Activated naive CD8-positive, alpha-beta T cell treated with anti-CD3 and anti-CD28 coated beads, Interleukin-2, amount 50 U/mL, for 16 hours (primary cell): ENCODE data around the gene ELMO1.

ENCODE experiments used
- DNase-seq: peaks from one replicate; pipeline ENCODE4 v3.0.0-alpha.2; 2020; ENCODE audit warnings: low read depth, low spot score

The ELMO1 gene, protein sequence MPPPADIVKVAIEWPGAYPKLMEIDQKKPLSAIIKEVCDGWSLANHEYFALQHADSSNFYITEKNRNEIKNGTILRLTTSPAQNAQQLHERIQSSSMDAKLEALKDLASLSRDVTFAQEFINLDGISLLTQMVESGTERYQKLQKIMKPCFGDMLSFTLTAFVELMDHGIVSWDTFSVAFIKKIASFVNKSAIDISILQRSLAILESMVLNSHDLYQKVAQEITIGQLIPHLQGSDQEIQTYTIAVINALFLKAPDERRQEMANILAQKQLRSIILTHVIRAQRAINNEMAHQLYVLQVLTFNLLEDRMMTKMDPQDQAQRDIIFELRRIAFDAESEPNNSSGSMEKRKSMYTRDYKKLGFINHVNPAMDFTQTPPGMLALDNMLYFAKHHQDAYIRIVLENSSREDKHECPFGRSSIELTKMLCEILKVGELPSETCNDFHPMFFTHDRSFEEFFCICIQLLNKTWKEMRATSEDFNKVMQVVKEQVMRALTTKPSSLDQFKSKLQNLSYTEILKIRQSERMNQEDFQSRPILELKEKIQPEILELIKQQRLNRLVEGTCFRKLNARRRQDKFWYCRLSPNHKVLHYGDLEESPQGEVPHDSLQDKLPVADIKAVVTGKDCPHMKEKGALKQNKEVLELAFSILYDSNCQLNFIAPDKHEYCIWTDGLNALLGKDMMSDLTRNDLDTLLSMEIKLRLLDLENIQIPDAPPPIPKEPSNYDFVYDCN

DNA sequence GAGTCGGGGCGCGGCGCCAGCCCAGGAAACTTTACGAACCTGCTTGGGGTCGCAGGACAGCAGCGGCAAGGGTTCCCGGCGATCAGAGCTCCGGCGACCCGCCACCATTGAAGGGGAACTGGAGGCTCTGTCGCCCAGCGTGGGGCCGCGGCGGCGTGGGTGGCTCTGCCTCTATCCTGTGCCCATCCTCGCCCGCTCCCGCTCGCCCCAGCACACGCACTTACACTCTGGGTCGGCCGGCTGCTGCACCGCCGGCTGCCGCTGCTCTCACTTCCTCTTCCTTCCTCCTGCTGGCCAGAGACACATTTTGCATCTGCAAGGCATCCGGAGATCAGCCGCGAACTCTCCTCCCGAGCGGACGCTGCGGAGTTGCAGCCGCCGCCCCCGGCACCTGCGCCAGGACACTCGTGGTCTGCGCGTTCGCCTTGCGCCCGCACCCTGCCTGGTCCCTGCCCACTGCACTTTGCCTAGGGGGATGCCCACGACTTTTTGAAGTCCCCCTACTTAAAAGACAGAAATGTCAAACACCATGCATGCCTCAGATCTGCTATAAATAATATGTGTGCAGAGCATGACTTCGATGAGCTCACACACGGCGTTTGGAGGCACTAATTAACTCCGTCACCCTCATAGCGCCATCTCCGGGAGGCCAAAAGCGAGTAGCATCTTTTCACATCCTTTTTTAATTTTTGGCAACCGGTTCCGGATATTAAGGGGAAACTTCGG is at the start of gene ELMO1:
TSS of gene ELMO1 (minus strand) at position 229 of the 726 bp plus-strand sequence. CDS start 106,174 bp downstream, outside the sequence.
- DNase-seq = peak; percentile 42

DNA sequence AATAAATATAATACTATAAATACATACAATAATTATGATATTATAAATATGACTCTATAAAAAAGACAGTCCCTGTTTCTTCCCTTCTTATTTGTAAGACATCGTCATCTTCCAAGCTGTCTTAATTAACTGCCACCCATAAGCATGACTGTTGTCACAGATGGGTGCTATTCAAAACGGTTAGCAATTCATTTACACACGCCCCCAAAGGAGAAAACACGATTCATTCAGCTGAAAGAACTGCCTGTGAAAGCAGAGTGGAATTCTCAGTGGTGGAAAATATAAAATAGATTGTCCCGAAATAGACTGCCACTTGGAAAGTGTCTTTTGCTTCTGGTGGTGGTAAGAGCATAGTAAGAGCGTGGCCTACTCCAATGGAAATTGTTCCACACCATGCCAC is 48.9 kb upstream of the ELMO1 start:
- DNase-seq = no peak

DNA sequence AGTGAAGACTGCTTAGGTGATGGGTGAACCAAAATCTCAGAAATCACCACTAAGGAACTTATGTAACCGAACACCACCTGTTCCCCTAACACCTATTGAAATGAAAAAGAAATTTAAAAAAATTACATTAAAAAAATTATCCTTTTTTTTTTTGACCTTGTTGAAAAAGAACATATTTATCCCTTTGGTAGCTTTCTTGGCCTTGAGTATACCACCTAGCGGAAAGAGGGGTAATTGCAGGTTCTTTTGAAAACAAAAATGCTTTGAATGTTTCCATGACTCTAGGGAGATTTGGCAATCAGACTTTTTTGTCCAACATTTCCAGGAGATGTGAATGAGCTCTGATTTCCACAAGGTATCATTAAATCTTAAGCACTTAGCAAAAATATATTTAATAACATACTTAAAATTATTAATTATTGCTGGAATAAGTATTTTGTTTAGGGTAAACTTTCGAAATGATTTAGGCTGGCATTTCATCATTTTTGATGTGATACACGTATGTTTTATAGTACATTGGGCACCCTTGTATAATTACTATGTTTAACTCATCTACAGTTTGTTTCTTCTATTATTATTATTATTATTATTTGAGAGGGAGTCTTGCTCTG is 47.0 kb upstream of the ELMO1 start:
- DNase-seq = no peak

DNA sequence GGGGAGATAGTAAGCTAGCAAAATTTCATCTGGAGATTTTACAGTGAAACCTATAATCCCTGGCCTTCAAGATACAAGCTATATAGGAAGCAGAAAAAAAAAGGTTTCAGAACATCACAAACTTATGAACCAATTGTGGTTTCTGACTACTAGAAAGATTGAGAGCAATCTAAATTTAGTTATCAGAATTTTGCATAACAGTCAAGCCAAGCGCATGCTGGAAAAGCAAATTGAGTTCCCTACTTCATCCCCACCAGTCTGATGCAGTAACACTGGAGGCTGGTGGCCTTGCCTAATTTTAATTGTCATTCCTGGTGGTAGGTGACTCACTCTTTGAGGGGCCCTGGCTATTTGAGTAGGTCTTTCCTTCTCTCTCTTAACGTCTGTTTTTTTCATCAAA is 46.3 kb upstream of the ELMO1 start:
- no peak for DNase-seq

DNA sequence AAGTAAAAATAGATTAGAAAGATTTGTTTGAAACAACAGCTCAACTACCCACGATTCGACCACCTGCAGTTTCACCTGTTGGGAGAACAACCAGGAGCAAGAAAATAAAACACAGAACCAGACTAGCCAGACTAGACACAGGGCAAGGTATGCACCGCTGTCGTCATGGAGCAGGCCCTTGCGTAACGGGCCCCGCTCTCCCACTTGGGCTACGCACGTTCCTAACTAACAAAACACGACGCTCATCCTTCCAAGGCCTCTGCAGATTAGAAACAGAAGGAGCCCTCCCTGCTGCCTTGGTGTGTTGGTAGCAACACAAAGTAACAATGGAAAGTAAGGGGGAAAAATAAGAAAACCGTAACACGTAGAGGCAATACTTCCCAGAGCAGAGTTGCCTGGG is 45.1 kb upstream of the ELMO1 start:
- DNase-seq = no peak

DNA sequence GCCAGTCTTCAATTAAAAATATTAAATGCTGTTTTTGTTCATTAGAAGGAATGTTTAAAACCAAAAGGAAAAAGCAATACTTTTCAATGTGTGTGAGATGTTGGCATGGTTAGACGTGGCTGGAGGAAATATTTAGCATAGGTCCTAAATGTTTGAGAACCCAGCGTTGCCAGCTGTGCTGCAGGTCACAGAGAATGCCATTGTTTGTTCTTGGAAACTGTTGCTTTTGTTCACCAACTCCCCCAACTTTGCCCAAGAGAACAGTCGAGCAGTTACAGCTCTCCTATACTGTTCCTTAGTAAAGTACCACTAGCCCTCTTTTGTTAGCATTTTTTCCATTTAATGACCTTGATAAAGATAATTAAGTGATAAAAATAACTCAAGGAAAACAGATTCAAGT is 44.5 kb upstream of the ELMO1 start:
- no peak for DNase-seq

DNA sequence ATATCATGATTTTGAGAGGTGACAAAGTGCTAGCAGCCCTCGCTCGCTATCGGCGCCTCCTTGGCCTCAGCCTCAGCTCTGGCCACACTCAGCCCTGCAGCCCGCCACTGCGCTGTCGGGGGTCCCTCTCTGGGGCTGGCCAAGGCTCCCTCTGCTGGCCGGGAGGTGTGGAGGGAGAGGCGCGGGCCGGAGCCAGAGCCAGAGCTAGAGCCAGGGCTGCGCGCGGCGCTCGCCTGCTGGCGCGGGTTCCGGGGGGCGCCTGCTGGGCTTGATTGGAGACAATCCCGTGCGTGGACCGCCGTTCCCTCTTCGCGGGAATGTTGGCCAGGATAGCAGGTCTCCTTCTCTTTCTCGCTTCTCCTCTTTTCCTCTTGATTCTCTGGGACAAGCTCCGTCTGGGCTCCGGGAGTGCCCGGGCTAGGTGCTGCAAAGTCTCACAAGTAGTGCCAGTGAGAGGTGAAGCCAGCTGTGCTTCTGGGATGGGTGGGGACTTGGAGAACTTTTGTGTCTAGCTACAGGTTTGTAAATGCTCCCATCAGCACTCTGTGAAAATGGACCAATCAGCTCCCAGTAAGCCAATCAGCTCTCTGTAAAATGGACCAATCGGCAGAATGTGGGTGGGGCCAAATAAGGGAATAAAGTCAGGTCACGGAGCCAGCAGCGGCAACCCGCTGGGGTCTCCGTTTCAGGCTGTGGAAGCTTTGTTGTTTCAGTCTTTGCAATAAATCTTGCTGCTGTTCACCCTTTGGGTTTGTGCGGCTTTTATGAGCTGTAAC is 43.4 kb upstream of the ELMO1 start:
- no peak for DNase-seq

DNA sequence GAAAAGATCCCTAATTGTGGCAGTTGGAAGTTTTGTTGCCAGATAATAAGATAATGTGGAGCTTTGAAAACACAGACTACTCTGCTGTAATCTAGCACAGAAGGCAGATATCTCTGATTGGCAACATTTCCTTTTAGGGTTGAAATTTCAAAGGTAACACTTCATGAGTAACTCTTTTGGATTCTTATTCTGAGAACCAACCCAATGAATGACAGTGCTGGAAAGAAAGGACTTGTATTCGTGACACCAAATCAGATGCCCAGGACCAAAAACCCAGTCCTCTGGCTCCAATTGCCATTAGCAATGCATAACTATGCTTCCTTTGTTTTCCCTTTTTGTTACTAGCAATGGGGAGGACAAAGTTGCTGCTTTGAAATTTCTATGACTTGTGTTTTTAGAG is 41.0 kb upstream of the ELMO1 start:
- DNase-seq = no peak

DNA sequence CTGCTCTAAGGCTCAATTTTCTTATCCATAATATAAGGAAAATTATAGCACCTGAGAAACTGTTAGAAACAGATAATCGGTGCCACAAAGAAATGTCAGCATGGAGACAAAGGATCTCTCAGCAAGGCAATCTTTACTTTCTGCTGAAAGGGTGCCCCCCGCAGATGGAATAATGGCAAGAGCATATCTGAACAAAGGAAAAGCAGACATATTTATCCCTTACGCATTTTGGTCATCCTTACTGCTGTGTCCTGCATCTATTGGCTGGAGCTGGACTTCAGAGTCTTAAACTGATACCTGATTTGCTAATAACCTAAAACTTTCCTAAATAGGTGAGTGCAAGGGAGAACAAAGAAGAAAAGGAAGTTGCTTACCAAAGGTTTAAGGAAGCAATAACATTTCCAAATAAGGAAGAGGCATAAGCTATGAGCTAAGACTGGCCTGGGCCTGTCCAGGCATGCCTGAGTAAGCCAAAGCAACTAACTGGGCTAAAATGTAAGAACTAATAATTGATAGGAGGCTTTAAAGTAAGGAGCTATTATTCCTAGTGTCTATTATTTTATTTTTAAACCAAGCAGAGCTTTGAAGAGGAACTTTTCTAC is 39.6 kb upstream of the ELMO1 start:
- DNase-seq = no peak

DNA sequence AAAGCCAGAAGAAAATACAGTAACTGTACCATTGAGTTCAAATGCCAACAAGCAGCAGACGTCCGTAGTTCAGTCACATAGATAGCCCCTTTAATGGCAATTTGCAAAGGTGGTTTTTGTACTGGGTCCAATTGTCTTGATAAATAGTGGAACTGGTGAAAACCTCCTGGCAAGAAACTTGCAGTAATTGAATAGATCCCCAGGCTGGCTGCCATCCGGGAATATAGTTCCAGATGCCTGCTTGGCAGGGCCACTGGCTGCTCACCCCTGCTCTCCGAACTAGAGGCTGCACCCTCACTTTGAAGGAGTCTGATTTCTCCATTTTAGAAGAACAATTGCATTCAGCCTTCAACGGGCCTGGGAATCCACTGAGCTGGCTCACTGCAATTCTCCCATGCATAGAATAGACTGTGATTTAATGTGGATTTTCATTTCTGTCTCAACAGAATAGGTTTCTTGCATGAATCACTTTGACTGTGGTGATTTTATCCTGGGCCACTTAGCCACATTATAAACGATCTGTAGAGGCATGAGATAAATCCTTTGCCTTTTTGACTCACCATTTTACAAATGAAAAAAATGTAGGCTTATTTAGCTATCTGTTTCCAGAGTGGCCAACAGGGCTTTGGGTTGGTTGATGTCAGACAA is 35.9 kb upstream of the ELMO1 start:
- no peak for DNase-seq

DNA sequence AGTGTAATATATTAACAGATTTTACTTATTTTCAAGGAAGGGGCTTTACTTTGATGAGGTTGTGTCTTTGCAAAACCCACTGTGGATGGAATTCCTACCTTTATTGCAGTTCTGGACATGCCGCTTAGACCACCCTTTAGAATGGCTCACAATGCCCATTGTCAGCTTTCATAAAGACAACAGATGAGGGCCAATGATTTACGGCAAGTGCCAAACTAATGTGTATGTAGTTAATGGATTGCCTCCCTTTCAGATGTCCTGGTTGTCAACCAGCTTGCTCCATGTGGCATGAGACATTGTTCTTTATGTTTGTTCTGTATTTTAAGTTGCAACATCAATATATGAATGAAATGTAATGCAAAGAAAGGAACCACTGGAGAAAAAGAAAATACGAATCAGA is 35.0 kb upstream of the ELMO1 start:
- no peak for DNase-seq

DNA sequence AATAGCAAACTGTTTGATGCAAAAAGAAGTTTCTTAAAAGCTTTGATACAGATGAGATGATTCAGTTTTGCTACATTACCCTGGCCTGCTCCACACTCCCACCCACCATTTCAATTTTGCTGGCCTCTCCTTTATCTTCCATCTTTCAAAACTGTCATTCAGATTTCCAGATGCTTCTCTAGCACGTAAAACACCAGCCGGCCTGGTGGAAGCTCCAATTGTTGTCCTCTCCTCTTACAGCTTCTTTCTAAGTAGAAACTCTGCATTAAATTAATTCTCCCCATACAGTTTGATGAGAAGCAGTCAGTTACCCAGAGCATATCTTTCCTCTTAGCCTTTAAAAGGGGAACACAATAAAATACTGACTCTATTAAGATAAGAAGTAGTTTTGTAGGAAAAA is 34.3 kb upstream of the ELMO1 start:
- no peak for DNase-seq

DNA sequence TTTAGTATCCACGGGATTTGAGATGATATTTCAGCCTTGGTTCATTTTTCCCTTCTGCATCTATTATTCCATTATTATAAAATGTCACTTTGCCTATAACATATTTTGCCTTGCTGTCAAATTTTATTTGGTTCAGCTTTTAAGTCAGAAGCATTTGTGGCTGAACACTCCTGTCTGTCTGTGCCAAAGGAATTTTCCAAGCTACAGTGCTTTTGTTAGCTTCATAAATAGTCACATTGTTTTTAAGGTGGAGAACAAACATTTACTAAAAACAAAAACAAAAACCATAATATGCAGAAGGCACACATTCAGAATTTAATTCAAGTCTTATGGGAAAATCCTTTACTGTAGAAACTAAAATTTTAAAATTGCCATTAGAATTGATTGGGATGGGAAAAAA is 33.8 kb upstream of the ELMO1 start:
- no peak for DNase-seq

DNA sequence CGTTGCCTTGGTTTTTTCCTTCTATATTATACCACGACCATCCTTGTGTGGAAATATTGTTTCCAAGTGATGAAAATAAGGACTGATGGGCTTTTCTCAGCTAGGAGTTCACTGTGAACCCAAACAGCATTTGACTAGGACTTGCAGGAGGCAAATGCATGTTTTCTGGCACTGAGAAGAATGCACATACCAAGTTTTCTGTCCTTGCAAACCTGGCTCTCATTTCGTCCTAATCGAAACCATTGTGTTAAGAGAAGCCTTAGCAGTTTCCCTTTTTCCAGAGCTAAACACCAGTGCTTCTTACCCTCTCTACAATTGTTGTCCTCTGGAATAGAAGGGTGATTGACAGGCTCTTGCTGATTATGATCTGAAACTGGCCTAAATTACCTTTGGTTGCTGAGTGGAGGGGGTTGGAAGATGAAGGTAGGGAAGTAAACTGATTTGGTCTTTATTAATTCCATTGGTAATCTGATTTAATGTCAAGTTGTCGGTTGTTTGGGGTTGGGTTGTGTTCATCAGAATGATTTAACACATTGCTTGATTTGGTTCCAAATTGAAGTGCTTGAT is 33.1 kb upstream of the ELMO1 start:
- no peak for DNase-seq

DNA sequence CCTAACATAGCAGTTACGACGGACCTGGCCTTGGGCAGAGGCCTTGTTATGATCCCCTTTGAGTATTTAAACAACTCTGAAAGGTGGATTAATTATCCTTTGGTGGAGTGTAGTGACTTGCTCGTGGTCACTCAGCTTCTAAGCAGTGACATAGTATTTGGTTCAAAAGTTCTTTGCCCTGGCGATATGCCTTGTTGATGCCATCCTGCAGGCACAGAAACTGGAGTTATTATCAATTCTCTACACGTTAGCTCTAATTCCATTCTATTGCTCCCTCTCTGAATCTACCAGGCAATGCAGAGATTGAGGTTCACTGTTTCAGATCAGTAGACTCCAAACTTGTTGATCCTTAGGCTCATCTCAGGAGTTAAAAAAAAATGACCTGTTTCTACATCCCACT is 32.5 kb upstream of the ELMO1 start:
- DNase-seq = no peak

DNA sequence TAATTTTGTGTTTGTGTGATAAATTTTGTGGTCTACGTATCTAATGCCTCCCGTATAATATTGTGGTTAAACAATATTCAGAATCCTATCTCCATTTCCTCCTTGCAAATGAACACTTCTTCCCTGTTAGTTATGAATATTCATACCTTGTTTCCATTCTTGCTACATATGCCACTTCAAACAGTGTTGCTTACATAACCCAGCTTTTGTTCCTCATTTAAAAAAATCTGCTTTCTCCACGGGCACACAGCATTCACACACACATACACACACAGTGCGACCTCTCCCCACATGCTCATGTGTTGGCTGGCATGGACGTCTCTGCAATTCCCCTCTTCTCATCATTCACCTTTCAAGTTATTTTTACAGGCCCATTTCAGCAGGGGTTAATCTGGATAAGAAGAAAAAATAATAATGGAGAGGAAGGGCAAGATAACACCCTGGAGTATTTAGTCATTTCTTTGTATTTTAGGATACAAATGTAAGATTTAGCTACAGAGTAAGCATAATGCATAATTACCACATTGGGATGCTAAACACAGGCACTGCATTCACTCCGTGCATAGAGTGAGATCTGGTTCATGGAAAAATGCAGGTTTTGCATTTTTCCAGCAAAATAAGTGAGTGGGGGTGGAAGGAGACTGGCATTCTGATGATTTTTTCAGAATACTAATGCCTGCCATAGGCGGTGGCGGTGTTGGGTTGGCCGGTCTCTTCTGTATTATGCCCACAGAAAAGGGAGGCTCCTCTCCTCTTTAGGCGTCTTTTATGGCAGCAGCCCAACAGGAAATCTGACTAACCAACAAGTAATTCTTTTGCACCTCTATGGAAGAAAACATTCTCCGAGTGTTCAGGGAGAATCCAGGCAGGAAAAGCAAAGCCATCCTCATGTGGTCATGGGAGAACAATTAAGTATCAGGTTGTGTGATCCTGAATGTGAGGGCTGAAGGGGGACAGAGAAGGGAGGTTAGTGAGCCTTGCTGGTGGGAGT is 31.7 kb upstream of the ELMO1 start:
- DNase-seq = no peak

DNA sequence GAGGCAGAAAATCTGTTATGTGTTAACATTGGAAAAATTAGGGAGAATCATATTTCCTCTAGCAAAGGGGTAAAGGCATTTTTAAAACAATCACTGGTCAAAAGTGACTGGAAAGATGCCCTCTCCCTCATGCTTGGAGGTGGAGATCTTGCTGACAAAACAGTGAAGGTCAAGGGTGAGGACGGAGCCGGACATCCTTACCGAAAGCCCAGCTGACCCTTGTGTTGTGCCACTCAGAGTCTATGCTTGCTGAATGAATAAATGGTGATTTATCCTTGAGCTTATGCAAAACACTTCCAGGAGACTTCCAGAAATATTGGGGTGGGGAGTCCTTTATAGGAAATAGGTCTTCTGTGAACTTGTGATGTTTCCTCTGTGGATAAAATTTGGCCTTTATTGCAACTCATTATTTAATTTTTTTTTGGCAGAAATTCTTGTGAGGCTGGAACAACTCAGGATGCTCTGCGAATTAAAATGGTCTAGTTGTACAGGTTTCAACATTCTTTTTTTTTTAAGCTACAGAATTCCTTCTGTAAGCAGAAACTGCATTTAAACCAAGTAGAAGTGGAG is 28.3 kb upstream of the ELMO1 start:
- no peak for DNase-seq

DNA sequence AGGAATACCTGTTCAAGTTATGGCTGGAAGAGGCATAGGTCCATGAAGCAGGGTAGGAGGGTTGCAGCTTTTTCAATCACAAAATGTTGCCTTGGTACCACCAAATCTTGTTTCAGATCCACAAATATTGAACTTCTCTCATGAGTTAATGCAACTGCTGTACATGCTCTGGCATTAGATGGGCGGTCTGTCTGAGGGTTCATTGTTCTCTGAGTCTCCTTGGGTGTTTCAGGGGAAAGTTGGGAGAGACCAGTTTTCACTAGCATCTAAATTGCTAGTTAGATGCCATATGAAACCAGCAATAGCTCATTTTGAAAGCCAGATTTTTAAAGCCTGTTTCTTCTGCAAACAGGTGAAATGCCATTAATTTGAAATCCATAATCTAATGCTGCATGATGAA is 27.8 kb upstream of the ELMO1 start:
- no peak for DNase-seq
